Activated naive CD4-positive, alpha-beta T cell treated with anti-CD3 and anti-CD28 coated beads, Interleukin-2, amount 10 ng/mL, durations not matched to agents 7 days and 5 days (primary cell): ENCODE measurements around the gene TAMALIN.

Source experiments
- CTCF ChIA-PET: fragments of 350-600 bp; sonication (Branson Sonifier 250); formaldehyde crosslinking; loops from one replicate; lab custom pipeline; 2021; ENCODE audit warnings: antibody characterized with exemption; lab: Charles Lee
- DNase-seq: peaks from one replicate; pipeline ENCODE4 v3.0.0-alpha.2; 2020
- H3K27ac Mint-ChIP-seq: one replicate; pipeline ENCODE4 v1.8.0; 2021; ENCODE audit warnings: mild to moderate bottlenecking, moderate library complexity, mixed read lengths
- H3K27me3 Mint-ChIP-seq: one replicate; pipeline ENCODE4 v1.8.0; 2021; ENCODE audit warnings: mild to moderate bottlenecking, mixed read lengths
- H3K36me3 Mint-ChIP-seq: one replicate; pipeline ENCODE4 v1.8.0; 2021; ENCODE audit warnings: mixed read lengths
- H3K4me1 Mint-ChIP-seq: one replicate; pipeline ENCODE4 v1.8.0; 2021; ENCODE audit warnings: mixed read lengths
- H3K4me3 Mint-ChIP-seq: one replicate; pipeline ENCODE4 v1.8.0; 2021; ENCODE audit warnings: mild to moderate bottlenecking, moderate library complexity, mixed read lengths
- H3K9me3 Mint-ChIP-seq: one replicate; pipeline ENCODE4 v1.8.0; 2021; ENCODE audit warnings: mixed read lengths

TAMALIN gene

GRCh38 chr12:52038447-52038846 is 31.7 kb downstream of the TAMALIN start:
- no peak for DNase-seq
- no peaks in the 10 kb centered on the region for H3K36me3 Mint-ChIP-seq
- H3K4me3 Mint-ChIP-seq: peak overlapping the region; percentile 17
- no peak overlapping the region for H3K27ac Mint-ChIP-seq
- peaks cover 70% of the 10 kb centered on the region for H3K27me3 Mint-ChIP-seq
- CTCF ChIA-PET: interaction anchor here (1.0 to 4.3 kb wide), 2 partner anchors 13 to 44 kb away, joined by 3 to 44 read pairs; no protein-coding TSS in a partner anchor
- no peaks in the 10 kb centered on the region for H3K9me3 Mint-ChIP-seq
- peaks cover 56% of the 10 kb centered on the region for H3K4me1 Mint-ChIP-seq

DNA sequence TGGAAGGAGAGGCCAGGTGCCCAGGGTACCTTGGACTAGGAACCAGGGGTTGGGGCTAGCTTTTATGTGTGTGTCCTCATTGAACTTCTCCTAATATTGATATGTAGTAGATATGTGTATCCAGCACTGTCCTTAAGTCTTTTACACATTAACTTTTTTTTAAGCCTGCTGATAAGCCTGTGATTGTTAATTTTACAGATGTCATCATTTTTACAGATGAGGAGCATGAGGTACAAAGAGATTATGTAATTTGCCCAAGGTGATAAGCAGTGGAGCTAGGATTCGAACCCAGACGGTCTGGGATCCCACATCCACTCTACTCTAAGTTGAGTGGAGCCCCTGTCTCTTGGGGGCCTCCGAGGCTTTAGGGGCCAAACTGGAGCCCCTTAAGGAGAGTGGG is 34.3 kb downstream of the TAMALIN start:
- CTCF ChIA-PET: interaction anchor here (1.1 to 4.3 kb wide), 3 partner anchors 11 to 41 kb away, joined by 3 to 44 read pairs (median 3); no protein-coding TSS in a partner anchor
- Mint-ChIP-seq H3K27ac (no peak overlapping the region), H3K27me3 (peaks cover 44% of the 10 kb centered on the region), H3K4me3 (no peak overlapping the region), H3K36me3 (no peaks in the 10 kb centered on the region), H3K4me1 (peaks cover 49% of the 10 kb centered on the region), H3K9me3 (no peaks in the 10 kb centered on the region)
- no peak for DNase-seq

DNA sequence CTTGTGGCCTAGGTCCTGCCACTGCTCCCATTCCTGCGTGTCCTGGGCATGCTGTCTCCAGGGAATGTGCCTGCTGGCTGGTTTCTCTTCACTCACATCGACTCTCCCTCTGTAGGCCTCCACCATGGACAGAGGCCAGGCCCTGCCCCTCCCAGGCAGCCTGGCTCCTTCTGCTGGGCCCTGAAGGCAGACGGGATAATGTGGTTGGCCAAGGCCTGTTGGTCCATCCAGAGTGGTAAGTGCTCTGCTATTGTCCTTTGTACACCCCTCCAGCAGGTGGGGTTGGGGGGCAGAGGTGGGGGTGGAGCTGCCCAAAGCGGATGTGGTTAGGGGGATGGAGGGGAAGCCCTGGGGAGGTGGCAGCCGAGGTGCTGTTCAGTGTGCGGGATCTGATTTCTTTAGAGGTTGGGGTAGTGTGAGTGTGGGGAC is 35.0 kb downstream of the TAMALIN start:
- Mint-ChIP-seq H3K9me3 (no peaks in the 10 kb centered on the region), H3K27me3 (peaks cover 37% of the 10 kb centered on the region), H3K36me3 (no peaks in the 10 kb centered on the region), H3K4me3 (no peak overlapping the region), H3K27ac (peak overlapping the region; percentile 50), H3K4me1 (peaks cover 50% of the 10 kb centered on the region)
- peak; percentile 62 for DNase-seq
- CTCF ChIA-PET: interaction anchor here (1.1 to 4.3 kb wide), 2 partner anchors 12 to 16 kb away, joined by 3 to 44 read pairs; no protein-coding TSS in a partner anchor

DNA sequence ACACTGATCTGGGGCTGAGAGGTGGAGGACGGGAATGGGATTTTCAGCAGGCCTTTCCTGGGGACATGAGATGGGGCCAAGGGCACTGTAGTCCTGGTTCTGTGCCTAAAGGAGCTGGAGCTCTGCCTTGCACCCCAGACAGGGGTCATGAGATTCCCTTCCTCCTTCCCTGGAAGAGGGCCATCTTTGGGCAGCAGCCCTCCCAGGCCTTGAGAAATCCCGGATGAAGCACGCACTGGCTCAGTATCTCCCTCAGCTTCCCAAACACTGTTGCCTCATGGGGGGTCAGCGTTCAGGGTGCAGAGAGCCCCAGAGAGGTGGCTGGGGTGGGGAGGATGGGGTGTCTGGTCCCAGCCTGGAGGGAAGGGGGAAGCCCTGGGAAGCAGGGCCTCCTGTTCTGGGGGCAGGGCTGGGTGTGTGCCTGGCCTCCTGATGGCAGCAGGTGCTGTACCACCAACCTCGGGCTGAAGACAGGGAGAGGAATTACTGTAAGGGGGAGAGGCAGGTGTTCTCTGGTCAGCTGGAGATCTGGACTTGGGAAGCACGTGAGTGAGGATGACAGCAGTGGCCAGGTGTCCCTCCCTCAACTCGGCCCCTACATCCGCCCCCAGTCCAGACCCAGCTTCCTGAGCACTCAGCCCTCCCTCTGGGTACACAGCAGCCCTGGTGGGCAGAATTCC is 36.1 kb downstream of the TAMALIN start:
- no peak overlapping the region for H3K27ac Mint-ChIP-seq
- H3K4me1 Mint-ChIP-seq: peaks cover 47% of the 10 kb centered on the region
- CTCF ChIA-PET: interaction anchor here (2.4 kb wide), 1 partner anchor 17 kb away, joined by 14 read pairs; no protein-coding TSS in a partner anchor
- H3K9me3 Mint-ChIP-seq: no peaks in the 10 kb centered on the region
- no peaks in the 10 kb centered on the region for H3K36me3 Mint-ChIP-seq
- H3K27me3 Mint-ChIP-seq: peaks cover 30% of the 10 kb centered on the region
- no peak for DNase-seq
- H3K4me3 Mint-ChIP-seq: no peak overlapping the region

DNA sequence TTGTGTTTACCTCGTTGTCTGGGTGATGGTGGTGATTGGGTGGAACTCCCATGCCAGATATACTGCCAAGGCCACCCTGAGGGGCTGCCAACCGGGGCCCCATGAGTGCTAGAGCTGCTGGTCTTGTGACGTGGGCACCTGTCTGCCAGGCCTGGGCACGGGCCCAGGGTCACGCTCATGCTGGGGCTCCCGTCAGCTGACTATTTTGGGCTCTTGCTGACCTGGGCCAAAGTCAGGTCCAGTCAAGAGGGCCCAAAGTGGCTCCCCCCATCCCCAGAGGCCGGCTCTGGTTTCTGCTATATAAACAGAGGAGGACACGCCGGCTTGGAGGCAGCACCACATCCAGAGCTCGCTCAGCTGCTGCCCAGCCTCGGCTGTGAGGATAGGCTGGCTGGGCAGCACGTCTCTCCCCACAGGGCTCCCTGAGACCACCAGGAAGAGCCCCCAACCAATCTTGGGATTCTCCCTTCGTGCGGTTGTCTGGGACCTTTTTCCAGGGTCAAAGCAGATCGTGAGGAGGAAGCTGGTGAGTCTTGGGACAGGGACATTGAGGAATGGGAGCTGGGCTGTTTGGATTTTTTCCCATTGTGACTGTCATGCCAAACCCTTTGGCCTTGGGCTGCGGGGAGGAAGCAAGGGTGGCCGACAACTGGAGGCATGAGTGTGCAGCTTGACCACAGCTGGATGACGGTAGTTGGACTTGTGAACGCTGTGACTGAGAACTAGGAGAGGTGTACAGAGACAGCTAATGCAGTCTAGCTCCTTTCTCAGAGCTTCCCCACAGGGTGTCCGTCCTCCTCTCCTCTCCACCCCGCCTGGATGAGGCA is 36.9 kb downstream of the TAMALIN start:
- Mint-ChIP-seq H3K27me3 (peaks cover 29% of the 10 kb centered on the region), H3K36me3 (no peaks in the 10 kb centered on the region), H3K4me1 (peaks cover 43% of the 10 kb centered on the region), H3K9me3 (no peaks in the 10 kb centered on the region), H3K4me3 (no peak overlapping the region), H3K27ac (no peak overlapping the region)
- CTCF ChIA-PET: interaction anchor here (0.8 to 2.4 kb wide), 2 partner anchors 12 to 18 kb away, joined by 3 to 14 read pairs; no protein-coding TSS in a partner anchor
- no peak for DNase-seq

DNA sequence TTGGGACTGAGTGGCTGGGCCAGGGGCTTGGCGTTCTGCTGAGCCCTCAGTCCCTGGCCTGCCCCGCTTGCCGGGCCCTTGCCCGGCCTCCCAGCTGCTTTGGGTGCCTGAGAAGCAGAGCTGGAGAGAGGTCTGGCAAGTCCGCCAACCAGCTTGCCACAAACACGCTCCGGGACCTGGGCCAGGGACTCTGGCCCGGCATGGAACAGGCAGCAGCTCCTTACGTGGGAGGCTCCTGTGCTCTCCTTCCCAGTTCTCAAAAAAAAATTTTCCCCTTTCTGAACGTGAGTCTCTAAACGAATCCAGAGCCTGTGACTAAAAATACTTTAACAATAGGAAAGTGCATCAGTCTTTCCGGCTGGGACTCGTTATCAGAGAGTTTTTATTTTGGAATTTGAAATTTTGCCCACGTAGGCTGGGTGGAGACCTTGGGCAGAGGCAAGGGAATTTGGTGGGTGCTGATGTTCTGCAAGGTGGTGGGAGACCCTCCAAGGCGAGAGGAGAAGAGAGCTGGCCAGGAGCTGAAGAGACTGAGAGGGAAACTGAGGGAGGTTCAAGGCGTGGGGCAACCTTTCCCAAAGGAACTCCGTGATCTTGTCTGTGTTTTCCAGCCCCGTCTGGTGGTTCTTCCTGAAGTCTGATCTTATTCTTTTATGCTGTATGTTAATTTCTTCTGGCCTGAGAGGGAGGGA is 37.7 kb downstream of the TAMALIN start:
- peaks cover 31% of the 10 kb centered on the region for H3K27me3 Mint-ChIP-seq
- H3K9me3 Mint-ChIP-seq: no peaks in the 10 kb centered on the region
- H3K36me3 Mint-ChIP-seq: no peaks in the 10 kb centered on the region
- no peak overlapping the region for H3K27ac Mint-ChIP-seq
- peaks cover 44% of the 10 kb centered on the region for H3K4me1 Mint-ChIP-seq
- H3K4me3 Mint-ChIP-seq: no peak overlapping the region
- CTCF ChIA-PET: interaction anchor here (0.8 to 2.4 kb wide), 2 partner anchors 13 to 19 kb away, joined by 3 to 14 read pairs; no protein-coding TSS in a partner anchor
- no peak for DNase-seq

DNA sequence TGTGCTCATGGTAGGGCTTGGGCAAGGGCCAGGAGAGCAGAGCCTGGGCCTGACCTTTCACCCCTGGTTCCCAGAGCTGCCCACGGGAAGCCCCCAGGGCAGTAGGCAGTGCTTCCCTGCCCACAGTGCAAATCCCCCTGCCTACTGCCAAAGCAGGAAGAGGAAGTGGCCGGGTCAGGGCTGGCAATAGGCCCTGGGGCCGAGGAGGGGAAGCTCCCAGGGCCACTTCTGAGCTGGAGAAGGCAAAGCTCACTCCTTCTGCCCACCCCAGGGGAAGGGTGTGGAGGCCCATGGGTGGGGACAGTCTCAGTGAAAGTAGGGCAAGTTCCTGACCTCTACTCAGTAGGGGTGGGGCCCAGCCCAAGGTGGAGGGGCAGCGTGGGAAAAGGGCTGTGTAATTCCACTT is 39.1 kb downstream of the TAMALIN start:
- H3K27me3 Mint-ChIP-seq: peaks cover 27% of the 10 kb centered on the region
- H3K4me3 Mint-ChIP-seq: no peak overlapping the region
- CTCF ChIA-PET: interaction anchor here (0.6 to 1.0 kb wide), 2 partner anchors 23 to 75 kb away, joined by 3 to 4 read pairs; no protein-coding TSS in a partner anchor
- no peak for DNase-seq
- no peaks in the 10 kb centered on the region for H3K36me3 Mint-ChIP-seq
- peaks cover 48% of the 10 kb centered on the region for H3K4me1 Mint-ChIP-seq
- no peak overlapping the region for H3K27ac Mint-ChIP-seq
- no peaks in the 10 kb centered on the region for H3K9me3 Mint-ChIP-seq

- Mint-ChIP-seq H3K9me3 (no peaks in the 10 kb centered on the region), H3K27ac (no peak overlapping the region), H3K36me3 (no peaks in the 10 kb centered on the region), H3K27me3 (peaks cover 22% of the 10 kb centered on the region), H3K4me3 (no peak overlapping the region), H3K4me1 (peaks cover 45% of the 10 kb centered on the region)
- CTCF ChIA-PET: interaction anchor here (2.8 kb wide), 1 partner anchor 21 kb away, joined by 20 read pairs; no protein-coding TSS in a partner anchor
- no peak for DNase-seq
These were observed 40.1 kb downstream of the TAMALIN start for GRCh38 chr12:52046859-52047258.

DNA sequence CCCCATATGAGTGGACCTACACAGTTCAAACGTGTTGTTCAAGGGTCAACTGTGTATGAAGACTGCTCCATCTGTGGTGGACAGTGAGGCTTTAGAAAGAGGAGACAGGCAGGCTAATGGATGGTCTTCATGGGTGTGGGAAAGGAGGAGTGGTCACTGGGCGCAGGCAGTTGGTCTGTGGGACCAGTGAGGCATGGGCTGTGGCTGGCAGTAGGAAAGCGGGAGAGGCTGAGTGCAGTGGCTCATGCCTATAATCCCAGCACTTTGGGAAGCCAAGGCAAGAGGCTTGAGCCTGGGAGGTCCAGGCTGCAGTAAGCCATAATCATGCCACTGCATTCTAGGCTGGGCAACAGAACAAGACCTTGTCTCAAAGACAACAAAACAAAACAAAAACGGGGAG is 42.5 kb downstream of the TAMALIN start:
- DNase-seq: no peak
- Mint-ChIP-seq H3K4me3 (peak overlapping the region; percentile 83), H3K27ac (peak overlapping the region; percentile 0), H3K27me3 (peaks cover 22% of the 10 kb centered on the region), H3K36me3 (no peaks in the 10 kb centered on the region), H3K4me1 (peaks cover 49% of the 10 kb centered on the region), H3K9me3 (no peaks in the 10 kb centered on the region)
- CTCF ChIA-PET: no interaction called here

DNA sequence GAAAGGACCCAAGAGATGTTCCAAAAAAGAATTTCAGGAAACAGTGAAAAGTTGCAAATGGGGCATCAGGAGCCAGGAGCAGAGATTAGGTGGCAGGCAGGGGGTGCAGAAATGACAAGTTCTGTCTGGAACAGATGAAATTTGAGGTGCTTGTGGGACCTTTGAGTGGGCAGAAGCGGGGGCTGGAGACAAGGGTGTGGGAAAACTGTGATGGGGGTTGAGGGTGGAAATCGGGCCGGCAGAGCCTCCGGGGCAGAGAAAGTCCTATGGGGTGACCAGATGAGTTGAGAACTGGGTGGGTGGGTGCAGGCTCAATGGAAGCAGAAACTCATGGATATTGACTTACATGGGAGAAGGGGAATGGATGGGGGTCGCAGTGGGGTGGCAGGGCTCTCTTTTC is 42.9 kb downstream of the TAMALIN start:
- H3K27me3 Mint-ChIP-seq: peaks cover 22% of the 10 kb centered on the region
- H3K27ac Mint-ChIP-seq: peak overlapping the region; percentile 68
- peaks cover 49% of the 10 kb centered on the region for H3K4me1 Mint-ChIP-seq
- peak overlapping the region; percentile 83 for H3K4me3 Mint-ChIP-seq
- CTCF ChIA-PET: no interaction called here
- DNase-seq: no peak
- H3K36me3 Mint-ChIP-seq: no peaks in the 10 kb centered on the region
- H3K9me3 Mint-ChIP-seq: no peaks in the 10 kb centered on the region

GRCh38 chr12:52050116-52050757 is 43.5 kb downstream of the TAMALIN start:
- DNase-seq: no peak
- CTCF ChIA-PET: interaction anchor here (0.8 to 2.4 kb wide), 3 partner anchors 18 to 28 kb away, joined by 3 to 24 read pairs (median 4); no protein-coding TSS in a partner anchor
- H3K9me3 Mint-ChIP-seq: no peaks in the 10 kb centered on the region
- H3K36me3 Mint-ChIP-seq: no peaks in the 10 kb centered on the region
- H3K4me3 Mint-ChIP-seq: peak overlapping the region; percentile 83
- peaks cover 22% of the 10 kb centered on the region for H3K27me3 Mint-ChIP-seq
- H3K4me1 Mint-ChIP-seq: peaks cover 49% of the 10 kb centered on the region
- peak overlapping the region; percentile 94 for H3K27ac Mint-ChIP-seq

- CTCF ChIA-PET: interaction anchor here (0.6 to 2.4 kb wide), 7 partner anchors 11 to 68 kb away, joined by 3 to 24 read pairs (median 4); no protein-coding TSS in a partner anchor
- DNase-seq: peak; percentile 99
- no peaks in the 10 kb centered on the region for H3K36me3 Mint-ChIP-seq
These were observed 44.2 kb downstream of the TAMALIN start, which contains the start of gene NR4A1 for GRCh38 chr12:52050758-52051541. TSS of gene NR4A1 (plus strand) at chr12:52051442. CDS start at chr12:52054329, 2,887 bp downstream.

More at GRCh38 chr12:52050758-52051541, 44.2 kb downstream of the TAMALIN start, which contains the start of gene NR4A1:
- peak within 1 kb of the TSS; percentile 94 for H3K27ac Mint-ChIP-seq
- peak within 1 kb of the TSS; percentile 83 for H3K4me3 Mint-ChIP-seq
- H3K9me3 Mint-ChIP-seq: no peaks in the 10 kb centered on the region
- peaks cover 43% of the 10 kb centered on the region for H3K4me1 Mint-ChIP-seq
- H3K27me3 Mint-ChIP-seq: peaks cover 22% of the 10 kb centered on the region
